Neural cell (in vitro differentiated cells): Measurements from ENCODE around the gene SLCO1B1. TPM values are rescaled to one million over a fixed set of nuclear protein-coding genes. Genes with fewer than 3 reads are reported as not detected.

ENCODE experiments used
- H2AFZ ChIP-seq: fragments of 200-600, 300-800 bp; sonication (generic), shearing (Covaris generic); 2 replicates; pipeline ENCODE4 v1.6.0; 2014; ENCODE audit warnings: low read depth, mild to moderate bottlenecking, antibody characterized with exemption, low read length, moderate library complexity
- H3F3A ChIP-seq: fragments of 200-600 bp; shearing (Covaris generic); 2 replicates; pipeline ENCODE4 v1.6.1; 2016; ENCODE audit warnings: mild to moderate bottlenecking, moderate library complexity, mixed read lengths, antibody characterized with exemption, low read length; ENCODE audit not compliant: insufficient read depth, poor library complexity, severe bottlenecking
- H3K27ac ChIP-seq: fragments of 200-600, 300-800 bp; sonication (generic), shearing (Covaris generic); 2 replicates; pipeline ENCODE4 v1.5.1; 2014; ENCODE audit warnings: mild to moderate bottlenecking, low read length, moderate library complexity
- H3K27me3 ChIP-seq: fragments of 300-800, 200-600 bp; sonication (generic), shearing (Covaris generic); 2 replicates; pipeline ENCODE4 v1.6.0; 2014; ENCODE audit warnings: mild to moderate bottlenecking, low read depth, low read length, moderate library complexity; ENCODE audit not compliant: insufficient read depth
- H3K36me3 ChIP-seq: fragments of 300-800, 200-600 bp; sonication (generic), shearing (Covaris generic); 2 replicates; pipeline ENCODE4 v1.5.1; 2014; ENCODE audit warnings: mild to moderate bottlenecking, antibody characterized with exemption, low read length, moderate library complexity; ENCODE audit not compliant: insufficient read depth
- H3K4me2 ChIP-seq: fragments of 300-800, 200-600 bp; sonication (generic), shearing (Covaris generic); 2 replicates; pipeline ENCODE4 v1.6.0; 2014; ENCODE audit warnings: mild to moderate bottlenecking, low read length
- H3K4me3 ChIP-seq: fragments of 300-800, 200-600 bp; sonication (generic), shearing (Covaris generic); 2 replicates; pipeline ENCODE4 v1.5.1; 2014; ENCODE audit warnings: mild to moderate bottlenecking, low read length, moderate library complexity
- H3K79me2 ChIP-seq: fragments of 200-600 bp; shearing (Covaris generic); replicated peaks from 2 replicates; pipeline ENCODE4 v1.6.0; 2014; ENCODE audit warnings: mild to moderate bottlenecking, low read length, moderate library complexity; ENCODE audit not compliant: insufficient read depth
- H3K9ac ChIP-seq: fragments of 300-800, 200-600 bp; sonication (generic), shearing (Covaris generic); 2 replicates; pipeline ENCODE4 v1.6.1; 2016; ENCODE audit warnings: mild to moderate bottlenecking, low read length, mixed read lengths
- H3K9me2 ChIP-seq: fragments of 200-600 bp; shearing (Covaris generic); 2 replicates; pipeline ENCODE4 v1.6.1; 2016; ENCODE audit warnings: mild to moderate bottlenecking, low read length, mixed read lengths; ENCODE audit not compliant: insufficient read depth
- H3K9me3 ChIP-seq: fragments of 200-600, 300-800 bp; sonication (generic), shearing (Covaris generic); 2 replicates; pipeline ENCODE4 v1.6.1; 2016; ENCODE audit warnings: mild to moderate bottlenecking, mixed run types, low read length, moderate library complexity, mixed read lengths
- H4K20me1 ChIP-seq: fragments of 200-600 bp; shearing (Covaris generic); 2 replicates; pipeline ENCODE4 v1.6.1; 2016; ENCODE audit warnings: mild to moderate bottlenecking, mixed run types; ENCODE audit not compliant: insufficient read depth
- CTCF ChIP-seq: fragments of 450-650 bp; IDR thresholded peaks from 2 replicates; pipeline ENCODE4 v1.5.1; 2014; ENCODE audit warnings: antibody characterized with exemption, mild to moderate bottlenecking, moderate library complexity; ENCODE audit not compliant: poor library complexity, severe bottlenecking
- EP300 ChIP-seq: fragments of 450-650 bp; conservative IDR thresholded peaks from 2 replicates; pipeline ENCODE4 v1.6.1; 2014; ENCODE audit warnings: antibody characterized with exemption, mild to moderate bottlenecking, moderate library complexity; ENCODE audit not compliant: poor library complexity, severe bottlenecking
- EZH2 ChIP-seq: fragments of 200-600, 300-800 bp; shearing (Covaris generic), sonication (generic); IDR thresholded peaks from 2 replicates; pipeline ENCODE4 v1.6.1; 2014; ENCODE audit warnings: antibody characterized with exemption, low read length, borderline replicate concordance, mild to moderate bottlenecking; ENCODE audit not compliant: insufficient read depth, poor library complexity, severe bottlenecking
- MXI1 ChIP-seq: fragments of 450-650 bp; conservative IDR thresholded peaks from 2 replicates; pipeline ENCODE4 v1.6.1; 2014; ENCODE audit warnings: antibody characterized with exemption, mild to moderate bottlenecking; ENCODE audit not compliant: poor library complexity, severe bottlenecking
- POLR2AphosphoS5 ChIP-seq: IDR thresholded peaks from 2 replicates; pipeline ENCODE4 v1.6.1; 2012
- RAD21 ChIP-seq: fragments of 450-650 bp; conservative IDR thresholded peaks from 2 replicates; pipeline ENCODE4 v1.6.1; 2014; ENCODE audit warnings: antibody characterized with exemption, mild to moderate bottlenecking, moderate library complexity
- SMC3 ChIP-seq: fragments of 450-650 bp; conservative IDR thresholded peaks from 2 replicates; pipeline ENCODE4 v1.6.1; 2014; ENCODE audit warnings: antibody characterized with exemption, mild to moderate bottlenecking, moderate library complexity; ENCODE audit not compliant: poor library complexity
- TAF1 ChIP-seq: IDR thresholded peaks from 2 replicates; pipeline ENCODE4 v1.6.1; 2012; ENCODE audit warnings: low read depth
- polyA plus RNA-seq: library from polyadenylated mRNA; depleted of rRNA; stranded (reverse); fragments of >200 nt; gene quantifications from 2 replicates; pipeline ENCODE4 v1.2.3, GENCODE V29; 2014
- TF ChIP-seq, protein P1 (sequence below): IDR thresholded peaks from 2 replicates; pipeline ENCODE4 v1.6.1; 2012; ENCODE audit warnings: borderline replicate concordance

SLCO1B1 gene
- polyA plus RNA-seq, 1 donor from 2014 or later: not detected

- H3K79me2 ChIP-seq: no peaks in the 10 kb centered on the region
- TF ChIP-seq RAD21 (no peak), TAF1 (no peak)
- TF ChIP-seq, protein P1, sequence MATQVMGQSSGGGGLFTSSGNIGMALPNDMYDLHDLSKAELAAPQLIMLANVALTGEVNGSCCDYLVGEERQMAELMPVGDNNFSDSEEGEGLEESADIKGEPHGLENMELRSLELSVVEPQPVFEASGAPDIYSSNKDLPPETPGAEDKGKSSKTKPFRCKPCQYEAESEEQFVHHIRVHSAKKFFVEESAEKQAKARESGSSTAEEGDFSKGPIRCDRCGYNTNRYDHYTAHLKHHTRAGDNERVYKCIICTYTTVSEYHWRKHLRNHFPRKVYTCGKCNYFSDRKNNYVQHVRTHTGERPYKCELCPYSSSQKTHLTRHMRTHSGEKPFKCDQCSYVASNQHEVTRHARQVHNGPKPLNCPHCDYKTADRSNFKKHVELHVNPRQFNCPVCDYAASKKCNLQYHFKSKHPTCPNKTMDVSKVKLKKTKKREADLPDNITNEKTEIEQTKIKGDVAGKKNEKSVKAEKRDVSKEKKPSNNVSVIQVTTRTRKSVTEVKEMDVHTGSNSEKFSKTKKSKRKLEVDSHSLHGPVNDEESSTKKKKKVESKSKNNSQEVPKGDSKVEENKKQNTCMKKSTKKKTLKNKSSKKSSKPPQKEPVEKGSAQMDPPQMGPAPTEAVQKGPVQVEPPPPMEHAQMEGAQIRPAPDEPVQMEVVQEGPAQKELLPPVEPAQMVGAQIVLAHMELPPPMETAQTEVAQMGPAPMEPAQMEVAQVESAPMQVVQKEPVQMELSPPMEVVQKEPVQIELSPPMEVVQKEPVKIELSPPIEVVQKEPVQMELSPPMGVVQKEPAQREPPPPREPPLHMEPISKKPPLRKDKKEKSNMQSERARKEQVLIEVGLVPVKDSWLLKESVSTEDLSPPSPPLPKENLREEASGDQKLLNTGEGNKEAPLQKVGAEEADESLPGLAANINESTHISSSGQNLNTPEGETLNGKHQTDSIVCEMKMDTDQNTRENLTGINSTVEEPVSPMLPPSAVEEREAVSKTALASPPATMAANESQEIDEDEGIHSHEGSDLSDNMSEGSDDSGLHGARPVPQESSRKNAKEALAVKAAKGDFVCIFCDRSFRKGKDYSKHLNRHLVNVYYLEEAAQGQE: no peak
- no peak overlapping the region for H2AFZ ChIP-seq
- no peaks in the 10 kb centered on the region for H3F3A ChIP-seq
- no peak overlapping the region for H3K4me2 ChIP-seq
- H3K9ac ChIP-seq: no peak overlapping the region
- H3K4me3 ChIP-seq: no peak overlapping the region
- H4K20me1 ChIP-seq: no peaks in the 10 kb centered on the region
- no peaks in the 10 kb centered on the region for H3K36me3 ChIP-seq
- no peaks in the 10 kb centered on the region for H3K9me3 ChIP-seq
- H3K9me2 ChIP-seq: no peaks in the 10 kb centered on the region
- H3K27ac ChIP-seq: no peak overlapping the region
- no peaks in the 10 kb centered on the region for H3K27me3 ChIP-seq
Observed at GRCh38 chr12:21221778-21222177, 90.8 kb downstream of the SLCO1B1 start.

GRCh38 chr12:21223930-21224329 is 92.9 kb downstream of the SLCO1B1 start:
- no peak for TF ChIP-seq POLR2AphosphoS5
- TF ChIP-seq SMC3: no peak
- no peak for TF ChIP-seq RAD21
- no peak for TF ChIP-seq EZH2
- no peak for TF ChIP-seq TAF1
- no peak for TF ChIP-seq EP300
- TF ChIP-seq CTCF: no peak
- TF ChIP-seq MXI1: no peak
- TF ChIP-seq, protein P1: no peak
- Histone ChIP-seq H3K27me3 (no peaks in the 10 kb centered on the region), H3K4me2 (no peak overlapping the region), H3K36me3 (no peaks in the 10 kb centered on the region), H4K20me1 (no peaks in the 10 kb centered on the region), H3K9ac (no peak overlapping the region), H3F3A (no peaks in the 10 kb centered on the region), H3K27ac (no peak overlapping the region), H3K79me2 (no peaks in the 10 kb centered on the region), H3K9me3 (no peaks in the 10 kb centered on the region), H2AFZ (no peak overlapping the region), H3K4me3 (no peak overlapping the region), H3K9me2 (no peaks in the 10 kb centered on the region)
